HEK293T (cell line): ENCODE data around the gene SRGAP1.

Experiments used
- BHLHE40 ChIP-seq: fragments of 450-650 bp; IDR thresholded peaks from 2 replicates; pipeline ENCODE4 v1.6.1; 2016; ENCODE audit warnings: mild to moderate bottlenecking, moderate library complexity, borderline replicate concordance
- CTBP1 ChIP-seq: fragments of 450-650 bp; IDR thresholded peaks from 2 replicates; pipeline ENCODE4 v1.6.1; 2016; ENCODE audit warnings: borderline replicate concordance
- ELF4 ChIP-seq: fragments of 450-650 bp; IDR thresholded peaks from 2 replicates; pipeline ENCODE4 v1.6.1; 2017; ENCODE audit warnings: antibody characterized with exemption
- FOXA1 ChIP-seq: fragments of 450-650 bp; IDR thresholded peaks from 2 replicates; pipeline ENCODE4 v1.6.1; 2016; ENCODE audit warnings: mild to moderate bottlenecking
- FOXK2 ChIP-seq: fragments of 450-650 bp; IDR thresholded peaks from 2 replicates; pipeline ENCODE4 v1.6.1; 2016; ENCODE audit warnings: mild to moderate bottlenecking
- FOXM1 ChIP-seq: fragments of 450-650 bp; IDR thresholded peaks from 2 replicates; pipeline ENCODE4 v1.6.1; 2017; ENCODE audit warnings: mild to moderate bottlenecking, borderline replicate concordance
- HDGF ChIP-seq: fragments of 450-650 bp; IDR thresholded peaks from 2 replicates; pipeline ENCODE4 v1.6.1; 2017; ENCODE audit warnings: antibody characterized with exemption, borderline replicate concordance
- L3MBTL2 ChIP-seq: fragments of 450-650 bp; conservative IDR thresholded peaks from 2 replicates; pipeline ENCODE4 v1.6.1; 2016; ENCODE audit warnings: mild to moderate bottlenecking
- LEF1 ChIP-seq: fragments of 450-650 bp; IDR thresholded peaks from 2 replicates; pipeline ENCODE4 v1.6.1; 2017; ENCODE audit warnings: mild to moderate bottlenecking, borderline replicate concordance
- PKNOX1 ChIP-seq: fragments of 450-650 bp; IDR thresholded peaks from 2 replicates; pipeline ENCODE4 v1.6.1; 2016
- SP1 ChIP-seq: fragments of 450-650 bp; IDR thresholded peaks from 2 replicates; pipeline ENCODE4 v1.6.1; 2017
- SUZ12 ChIP-seq: fragments of 450-650 bp; IDR thresholded peaks from 2 replicates; pipeline ENCODE4 v1.6.1; 2016; ENCODE audit warnings: mild to moderate bottlenecking
- ZNF384 ChIP-seq: fragments of 450-650 bp; IDR thresholded peaks from 2 replicates; pipeline ENCODE4 v1.6.1; 2016

- TF ChIP-seq ELF4 = no peak
- no peak for TF ChIP-seq SUZ12
- no peak for TF ChIP-seq LEF1
- no peak for TF ChIP-seq FOXM1
- no peak for TF ChIP-seq ZNF384
- no peak for TF ChIP-seq HDGF
- no peak for TF ChIP-seq L3MBTL2
- no peak for TF ChIP-seq BHLHE40
- no peak for TF ChIP-seq SP1
- TF ChIP-seq FOXK2 = no peak
- TF ChIP-seq CTBP1 = no peak
- TF ChIP-seq PKNOX1 = no peak
- no peak for TF ChIP-seq FOXA1
These were observed 25.2 kb downstream of the SRGAP1 start for GRCh38 chr12:63869656-63870055.
